Frontal cortex (tissue), 4 donors: ENCODE results near the gene MYO9B. TPM values are rescaled to one million over a fixed set of nuclear protein-coding genes. Genes with fewer than 3 reads are reported as not detected.

Experiments used
- DNase-seq, 2 donors: peaks; one replicate each; pipeline ENCODE4 v3.0.0; 2012; ENCODE audit warnings: low spot score in 2 of 2
- FAIRE-seq: peaks from 2 replicates; lab custom pipeline; 2012; peaks lifted over from hg19 to GRCh38; lab: Jason Lieb, UNC
- total RNA-seq: library from RNA; depleted of rRNA; stranded (reverse); fragments of >200 nt; gene quantifications from one replicate; pipeline ENCODE4 v1.2.3, GENCODE V29; 2014
- donor health status: control.
- donor health status: control.
- donor health status: control.

The MYO9B gene
- total RNA-seq, result 21.2 TPM

GRCh38 chr19:17075035-17075863 lies at the start of gene MYO9B, which contains the start of gene HAUS8:
Gene MYO9B, plus strand, starts transcription at chr19:17075777. Its CDS starts 25,941 bp downstream, at chr19:17101718.
Gene HAUS8, minus strand, starts transcription at chr19:17075452. Its CDS starts 30 bp downstream, at chr19:17075422.
- FAIRE-seq (peak; percentile 70), DNase-seq (peak; percentile 98 to 99)

- DNase-seq (no peak), FAIRE-seq (no peak)
These were observed 49.5 kb upstream of the MYO9B start for GRCh38 chr19:17025991-17026658.

- FAIRE-seq (no peak), DNase-seq (no peak)
These were observed 48.7 kb upstream of the MYO9B start, which contains the start of gene CPAMD8 for GRCh38 chr19:17026706-17027534. Gene CPAMD8, minus strand, starts transcription at chr19:17026810. Its CDS starts 168 bp downstream, at chr19:17026642.

GRCh38 chr19:17027535-17027975 lies 48.0 kb upstream of the MYO9B start:
- no peak for FAIRE-seq
- no peak for DNase-seq

- DNase-seq, result no peak
- FAIRE-seq, result no peak
These were observed 43.8 kb upstream of the MYO9B start for GRCh38 chr19:17031741-17032140.

- no peak for FAIRE-seq
These were observed 39.6 kb upstream of the MYO9B start for GRCh38 chr19:17035842-17036424.

GRCh38 chr19:17036640-17037039 lies 38.9 kb upstream of the MYO9B start:
- DNase-seq (no peak), FAIRE-seq (no peak)

More at GRCh38 chr19:17035842-17036424, 39.6 kb upstream of the MYO9B start:
- DNase-seq, result no peak

- DNase-seq (no peak), FAIRE-seq (no peak)
These were observed 38.4 kb upstream of the MYO9B start for GRCh38 chr19:17037184-17037583.

GRCh38 chr19:17037966-17038500 lies 37.5 kb upstream of the MYO9B start:
- DNase-seq (peak in 1 of 2 donors; percentile 37), FAIRE-seq (no peak)

GRCh38 chr19:17041976-17042375 lies 33.6 kb upstream of the MYO9B start:
- DNase-seq, result peak in 1 of 2 donors; percentile 49
- FAIRE-seq, result no peak

- DNase-seq (no peak), FAIRE-seq (no peak)
These were observed 31.8 kb upstream of the MYO9B start for GRCh38 chr19:17043744-17044143.

GRCh38 chr19:17045907-17046502 lies 29.6 kb upstream of the MYO9B start:
- FAIRE-seq, result no peak

GRCh38 chr19:17048885-17049453 lies 26.6 kb upstream of the MYO9B start:
- no peak for DNase-seq
- no peak for FAIRE-seq

More at GRCh38 chr19:17045907-17046502, 29.6 kb upstream of the MYO9B start:
- DNase-seq, result no peak

GRCh38 chr19:17049711-17050280 lies 25.8 kb upstream of the MYO9B start:
- FAIRE-seq, result no peak
- no peak for DNase-seq

- peak in 1 of 2 donors; percentile 62 for DNase-seq
- no peak for FAIRE-seq
These were observed 23.1 kb upstream of the MYO9B start for GRCh38 chr19:17052439-17052838.

GRCh38 chr19:17054746-17055145 lies 20.8 kb upstream of the MYO9B start:
- no peak for DNase-seq
- FAIRE-seq, result no peak

- no peak for FAIRE-seq
- no peak for DNase-seq
These were observed 19.9 kb upstream of the MYO9B start for GRCh38 chr19:17055636-17056035.

- DNase-seq, result no peak
- no peak for FAIRE-seq
These were observed 17.3 kb upstream of the MYO9B start for GRCh38 chr19:17058236-17058635.
